Osteoblast (primary cell): ENCODE measurements around the gene AQP4. TPM values are rescaled to one million over a fixed set of nuclear protein-coding genes. Genes with fewer than 3 reads are reported as not detected.

Experiments used
- DNase-seq: peaks from one replicate; pipeline ENCODE4 v3.0.0; 2011; ENCODE audit warnings: low spot score, mixed read lengths; ENCODE audit not compliant: insufficient read length; ENCODE audit errors: missing footprints
- H2AFZ ChIP-seq: 2 replicates; pipeline ENCODE4 v1.6.0; 2011; ENCODE audit warnings: mild to moderate bottlenecking, low read length
- H3K27ac ChIP-seq: 2 replicates; pipeline ENCODE4 v1.5.1; 2011; ENCODE audit warnings: mild to moderate bottlenecking, low read depth, low read length, moderate library complexity
- H3K27me3 ChIP-seq: 2 replicates; pipeline ENCODE4 v1.6.0; 2012; ENCODE audit warnings: mild to moderate bottlenecking, control low read depth, inconsistent platforms, low read length, moderate library complexity; ENCODE audit not compliant: insufficient read depth
- H3K36me3 ChIP-seq: 2 replicates; pipeline ENCODE4 v1.5.1; 2011; ENCODE audit warnings: mild to moderate bottlenecking, low read length, control low read depth, moderate library complexity; ENCODE audit not compliant: insufficient read depth
- H3K4me1 ChIP-seq: 2 replicates; pipeline ENCODE4 v1.5.1; 2011; ENCODE audit warnings: mild to moderate bottlenecking, low read length, control low read depth, moderate library complexity; ENCODE audit not compliant: insufficient read depth
- H3K4me2 ChIP-seq: 2 replicates; pipeline ENCODE4 v1.6.0; 2011; ENCODE audit warnings: mild to moderate bottlenecking, low read length; ENCODE audit not compliant: insufficient read depth
- H3K4me3 ChIP-seq: fragments of 200-600 bp; sonication (generic); 3 replicates; pipeline ENCODE4 v1.5.1; 2012; ENCODE audit warnings: mild to moderate bottlenecking, low read length, inconsistent platforms; ENCODE audit not compliant: insufficient read depth
- H3K79me2 ChIP-seq: 2 replicates; pipeline ENCODE4 v1.6.0; 2012; ENCODE audit warnings: mild to moderate bottlenecking, low read length, control low read depth, inconsistent platforms; ENCODE audit not compliant: insufficient read depth
- H3K9me3 ChIP-seq: 2 replicates; pipeline ENCODE4 v1.5.1; 2011; ENCODE audit warnings: low read depth, low read length, control low read depth
- H4K20me1 ChIP-seq: 2 replicates; pipeline ENCODE4 v1.6.0; 2012; ENCODE audit warnings: mild to moderate bottlenecking, low read length, control low read depth; ENCODE audit not compliant: insufficient read depth
- CTCF ChIP-seq: IDR thresholded peaks from 2 replicates; pipeline ENCODE4 v1.5.1; 2011; ENCODE audit warnings: mild to moderate bottlenecking, low read depth, low read length, moderate library complexity; ENCODE audit errors: extremely low read depth
- total RNA-seq: library from RNA; depleted of rRNA; stranded (reverse); fragments of >200 nt; gene quantifications from 2 replicates; pipeline ENCODE4 v1.2.3, GENCODE V29; 2012

Gene AQP4
- total RNA-seq, 1 donor, result not detected

DNA sequence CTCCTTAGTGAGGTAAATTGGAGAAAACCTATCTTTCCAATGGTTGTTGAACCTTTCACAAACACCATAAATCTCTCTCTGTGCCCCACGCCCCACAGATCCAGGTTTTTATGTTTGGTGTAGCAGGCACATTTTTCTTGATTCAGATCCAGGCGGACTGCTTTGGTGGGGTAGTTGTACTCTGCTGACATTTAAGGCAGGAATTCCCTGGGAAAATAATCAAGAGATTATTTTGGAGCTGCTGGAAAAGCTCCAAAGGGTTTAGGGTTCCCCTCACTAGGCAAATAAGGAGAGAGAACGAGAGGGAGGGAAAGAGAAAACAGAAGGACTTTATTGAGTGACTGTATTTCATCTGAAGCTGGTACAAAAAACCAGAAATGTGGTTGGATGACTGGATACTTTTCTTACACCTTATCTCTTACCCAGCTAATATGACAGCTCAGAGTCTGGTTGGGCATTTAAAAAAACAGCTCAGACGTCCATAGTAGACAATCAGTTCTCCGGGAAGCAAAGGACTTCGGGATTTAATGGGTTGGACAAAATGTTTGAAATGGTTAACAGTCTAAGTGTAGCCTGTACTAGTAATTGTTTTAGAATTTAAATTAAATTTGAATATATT, 3.6 kb upstream of the AQP4 start:
- no peak for DNase-seq
- H3K4me3 ChIP-seq, result no peak overlapping the region
- H4K20me1 ChIP-seq, result no peaks in the 10 kb centered on the region
- no peak overlapping the region for H2AFZ ChIP-seq
- no peaks in the 10 kb centered on the region for H3K27me3 ChIP-seq
- no peaks in the 10 kb centered on the region for H3K36me3 ChIP-seq
- no peaks in the 10 kb centered on the region for H3K79me2 ChIP-seq
- no peak for TF ChIP-seq CTCF
- H3K27ac ChIP-seq, result no peak overlapping the region
- H3K4me1 ChIP-seq, result no peaks in the 10 kb centered on the region
- H3K9me3 ChIP-seq, result no peaks in the 10 kb centered on the region
- no peak overlapping the region for H3K4me2 ChIP-seq

GRCh38 chr18:26867471-26867870, 2.0 kb upstream of the AQP4 start:
- no peak overlapping the region for H3K27ac ChIP-seq
- no peak for DNase-seq
- no peaks in the 10 kb centered on the region for H3K9me3 ChIP-seq
- H3K4me3 ChIP-seq, result no peak overlapping the region
- no peaks in the 10 kb centered on the region for H3K79me2 ChIP-seq
- no peaks in the 10 kb centered on the region for H3K27me3 ChIP-seq
- no peaks in the 10 kb centered on the region for H3K36me3 ChIP-seq
- no peaks in the 10 kb centered on the region for H4K20me1 ChIP-seq
- no peaks in the 10 kb centered on the region for H3K4me1 ChIP-seq
- no peak for TF ChIP-seq CTCF
- no peak overlapping the region for H3K4me2 ChIP-seq
- no peak overlapping the region for H2AFZ ChIP-seq

DNA sequence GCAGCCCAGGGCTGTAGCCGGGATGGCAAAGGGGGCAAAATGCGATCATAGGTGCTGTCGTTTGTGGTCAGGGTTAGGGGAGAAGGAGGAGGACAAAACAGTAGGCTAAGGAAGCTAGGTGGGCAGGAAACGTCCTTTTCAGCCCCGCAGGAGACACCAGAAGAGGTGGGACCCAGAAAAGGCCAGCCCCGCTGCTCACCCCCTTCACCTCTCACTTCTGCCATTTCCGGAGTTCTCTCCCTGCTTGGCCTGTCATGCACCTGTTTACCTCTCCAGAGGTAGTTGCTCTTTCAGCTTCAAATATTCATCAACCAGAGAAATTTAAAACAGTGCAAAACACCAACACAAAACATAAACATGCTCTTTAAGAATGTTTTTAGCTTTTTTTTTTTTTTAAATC, 849 bp downstream of the AQP4 start:
- Histone ChIP-seq H3K9me3 (no peaks in the 10 kb centered on the region), H4K20me1 (no peaks in the 10 kb centered on the region), H3K4me2 (no peak overlapping the region), H3K27ac (no peak overlapping the region), H3K4me1 (no peaks in the 10 kb centered on the region), H3K27me3 (no peaks in the 10 kb centered on the region), H3K79me2 (no peaks in the 10 kb centered on the region), H2AFZ (no peak overlapping the region), H3K4me3 (no peak overlapping the region), H3K36me3 (no peaks in the 10 kb centered on the region)
- DNase-seq, result no peak
- no peak for TF ChIP-seq CTCF

DNA sequence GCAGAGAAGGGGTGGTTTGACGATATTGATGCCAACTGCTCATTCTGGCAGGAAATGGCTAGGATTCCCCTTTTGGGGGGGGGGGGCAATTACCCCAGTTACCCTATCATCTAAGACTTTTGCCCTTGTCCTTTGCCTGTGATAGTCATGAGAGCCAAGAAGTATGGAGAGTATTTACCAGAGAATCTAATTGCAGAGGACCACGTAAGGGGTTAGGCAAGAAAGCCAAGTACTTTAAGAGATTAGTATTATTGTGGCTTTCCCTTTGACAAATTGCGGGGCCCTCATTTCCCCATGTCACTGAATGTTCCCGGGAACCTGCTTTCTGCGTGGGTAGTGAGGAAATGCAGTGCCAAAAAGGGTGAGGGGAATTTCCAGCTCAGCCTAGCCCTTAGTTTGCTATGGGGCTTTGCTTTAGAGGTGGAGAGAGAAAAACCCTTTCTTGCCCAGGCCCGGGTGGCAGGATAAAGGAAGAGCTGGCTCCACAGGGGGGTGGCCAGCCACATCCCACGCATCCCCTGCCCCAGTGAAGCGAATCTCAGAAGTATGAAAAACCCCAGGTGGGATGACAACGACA, 1.5 kb downstream of the AQP4 start:
- no peak overlapping the region for H3K4me3 ChIP-seq
- TF ChIP-seq CTCF, result no peak
- no peak overlapping the region for H3K4me2 ChIP-seq
- H3K27ac ChIP-seq, result no peak overlapping the region
- H3K9me3 ChIP-seq, result no peaks in the 10 kb centered on the region
- no peaks in the 10 kb centered on the region for H3K79me2 ChIP-seq
- no peak overlapping the region for H2AFZ ChIP-seq
- H3K36me3 ChIP-seq, result no peaks in the 10 kb centered on the region
- no peaks in the 10 kb centered on the region for H3K27me3 ChIP-seq
- DNase-seq, result no peak
- H4K20me1 ChIP-seq, result no peaks in the 10 kb centered on the region
- H3K4me1 ChIP-seq, result no peaks in the 10 kb centered on the region
